Astrocyte (in vitro differentiated cells and primary cell): Measurements from ENCODE around the gene IRAK1.

ENCODE experiments used
- EZH2 ChIP-seq: IDR thresholded peaks from 2 replicates; pipeline ENCODE4 v1.6.1; 2012; ENCODE audit warnings: mild to moderate bottlenecking, low read length, inconsistent platforms; ENCODE audit not compliant: insufficient read depth
- TF ChIP-seq, protein P1 (sequence below): IDR thresholded peaks from 2 replicates; pipeline ENCODE4 v1.5.1; 2011; ENCODE audit warnings: low read depth, mild to moderate bottlenecking, inconsistent platforms, low read length, moderate library complexity; ENCODE audit not compliant: insufficient read depth

DNA sequence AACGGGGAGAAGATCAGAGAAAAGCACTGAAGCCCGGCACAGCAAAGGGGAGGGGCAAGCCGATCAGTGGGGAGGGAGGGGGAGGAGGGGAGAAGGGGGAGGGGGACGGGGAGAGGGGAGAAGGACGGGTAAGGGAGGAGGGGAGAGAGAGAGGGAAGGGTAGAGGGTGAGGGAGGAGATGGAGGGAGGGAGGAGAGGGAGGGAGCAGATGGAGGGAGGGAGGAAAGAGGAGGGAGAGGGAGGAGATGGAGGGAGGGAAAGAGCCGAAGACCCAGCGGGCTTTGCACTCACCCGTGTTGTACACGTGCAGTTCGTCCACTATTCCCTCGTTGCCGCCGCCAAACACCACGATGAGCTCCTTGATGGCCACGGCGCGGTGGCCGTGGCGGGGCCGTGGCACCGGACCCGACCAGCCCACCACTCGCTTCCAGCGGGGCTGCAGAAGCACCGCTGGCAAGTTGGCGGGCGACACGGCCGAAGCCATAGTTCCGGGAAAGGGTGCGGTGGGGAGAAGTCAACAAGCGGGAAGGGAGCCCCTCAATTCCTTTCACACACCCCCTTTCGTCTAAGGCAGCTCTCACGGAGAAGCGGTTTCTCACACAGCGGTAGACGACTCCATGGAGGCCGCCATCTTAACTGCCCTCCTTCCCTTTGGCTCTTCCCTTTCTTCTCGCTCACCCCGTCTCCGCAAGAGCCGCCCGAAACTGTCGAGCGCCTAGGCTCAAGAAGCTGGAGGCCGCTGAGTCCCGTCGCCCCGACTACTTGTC lies 49.2 kb downstream of the IRAK1 start:
- TF ChIP-seq, protein P1, sequence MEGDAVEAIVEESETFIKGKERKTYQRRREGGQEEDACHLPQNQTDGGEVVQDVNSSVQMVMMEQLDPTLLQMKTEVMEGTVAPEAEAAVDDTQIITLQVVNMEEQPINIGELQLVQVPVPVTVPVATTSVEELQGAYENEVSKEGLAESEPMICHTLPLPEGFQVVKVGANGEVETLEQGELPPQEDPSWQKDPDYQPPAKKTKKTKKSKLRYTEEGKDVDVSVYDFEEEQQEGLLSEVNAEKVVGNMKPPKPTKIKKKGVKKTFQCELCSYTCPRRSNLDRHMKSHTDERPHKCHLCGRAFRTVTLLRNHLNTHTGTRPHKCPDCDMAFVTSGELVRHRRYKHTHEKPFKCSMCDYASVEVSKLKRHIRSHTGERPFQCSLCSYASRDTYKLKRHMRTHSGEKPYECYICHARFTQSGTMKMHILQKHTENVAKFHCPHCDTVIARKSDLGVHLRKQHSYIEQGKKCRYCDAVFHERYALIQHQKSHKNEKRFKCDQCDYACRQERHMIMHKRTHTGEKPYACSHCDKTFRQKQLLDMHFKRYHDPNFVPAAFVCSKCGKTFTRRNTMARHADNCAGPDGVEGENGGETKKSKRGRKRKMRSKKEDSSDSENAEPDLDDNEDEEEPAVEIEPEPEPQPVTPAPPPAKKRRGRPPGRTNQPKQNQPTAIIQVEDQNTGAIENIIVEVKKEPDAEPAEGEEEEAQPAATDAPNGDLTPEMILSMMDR = no peak
- no peak for TF ChIP-seq EZH2
